ENCODE data around the gene FBXW7.

DNA sequence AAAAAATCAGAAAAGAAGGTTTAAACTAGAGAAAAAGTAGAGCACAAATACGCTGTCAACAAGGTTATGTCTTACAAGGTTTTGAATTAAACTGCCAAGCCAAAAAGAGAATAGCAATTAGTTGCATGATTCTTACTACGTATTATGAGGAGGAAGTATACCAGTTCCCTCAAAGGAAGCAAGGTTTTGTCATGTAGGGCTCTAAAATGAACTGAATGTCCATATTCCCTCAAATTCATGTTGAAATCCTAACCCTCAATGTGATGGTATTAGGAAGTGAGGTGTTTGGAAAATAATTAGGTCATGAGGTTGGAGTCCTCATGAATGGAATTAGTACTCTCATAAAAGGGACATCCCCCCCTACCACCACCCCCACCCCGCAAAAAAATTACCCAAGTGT, 201.0 kb downstream of the FBXW7 start:
- TF ChIP-seq POLR2A (IDR thresholded peaks at IDR 0.05) (no peak), EP300 (IDR thresholded peaks at IDR 0.05) (no peak)
- TF ChIP-seq, protein P1, sequence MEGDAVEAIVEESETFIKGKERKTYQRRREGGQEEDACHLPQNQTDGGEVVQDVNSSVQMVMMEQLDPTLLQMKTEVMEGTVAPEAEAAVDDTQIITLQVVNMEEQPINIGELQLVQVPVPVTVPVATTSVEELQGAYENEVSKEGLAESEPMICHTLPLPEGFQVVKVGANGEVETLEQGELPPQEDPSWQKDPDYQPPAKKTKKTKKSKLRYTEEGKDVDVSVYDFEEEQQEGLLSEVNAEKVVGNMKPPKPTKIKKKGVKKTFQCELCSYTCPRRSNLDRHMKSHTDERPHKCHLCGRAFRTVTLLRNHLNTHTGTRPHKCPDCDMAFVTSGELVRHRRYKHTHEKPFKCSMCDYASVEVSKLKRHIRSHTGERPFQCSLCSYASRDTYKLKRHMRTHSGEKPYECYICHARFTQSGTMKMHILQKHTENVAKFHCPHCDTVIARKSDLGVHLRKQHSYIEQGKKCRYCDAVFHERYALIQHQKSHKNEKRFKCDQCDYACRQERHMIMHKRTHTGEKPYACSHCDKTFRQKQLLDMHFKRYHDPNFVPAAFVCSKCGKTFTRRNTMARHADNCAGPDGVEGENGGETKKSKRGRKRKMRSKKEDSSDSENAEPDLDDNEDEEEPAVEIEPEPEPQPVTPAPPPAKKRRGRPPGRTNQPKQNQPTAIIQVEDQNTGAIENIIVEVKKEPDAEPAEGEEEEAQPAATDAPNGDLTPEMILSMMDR (IDR thresholded peaks at IDR 0.05) = no peak
